ENCODE measurements around the gene KIF9.

DNA sequence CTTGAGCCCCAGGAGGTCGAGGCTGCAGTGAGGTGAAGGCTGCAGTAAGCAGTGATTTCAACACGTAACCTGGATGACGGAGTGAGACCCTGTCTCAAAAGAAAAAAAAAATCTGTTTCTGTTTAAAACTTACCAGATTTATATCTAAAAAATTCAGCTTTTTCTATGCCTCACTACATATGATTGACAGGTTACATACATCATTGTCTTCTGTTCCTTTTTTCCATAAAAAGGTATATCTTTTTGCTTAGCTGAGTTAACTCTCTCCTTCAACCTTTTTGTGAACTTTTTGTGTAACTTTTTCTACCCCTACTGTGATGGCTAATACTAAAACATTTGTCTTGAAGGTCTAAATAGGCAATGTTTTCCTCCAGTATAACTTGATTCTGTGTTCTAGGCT lies 80.1 kb downstream of the KIF9 start:
- TF ChIP-seq POLR2AphosphoS5 (IDR thresholded peaks at IDR 0.05; ENCODE audit: borderline replicate concordance, low read depth, low read length) (no peak), EZH2 (IDR thresholded peaks at IDR 0.05) (no peak)

Measured in SK-N-MC (cell line).